Spleen (tissue), 11 donors: Measurements from ENCODE around the gene FGF2. TPM values are rescaled to one million over a fixed set of nuclear protein-coding genes. Genes with fewer than 3 reads are reported as not detected.

Experiments used
- DNase-seq: peaks from one replicate; pipeline ENCODE4 v3.0.0-alpha.2; 2020
- H3K27ac ChIP-seq, 8 donors: fragments of 200-600 bp; sonication (generic) in 7 of 8; 1 replicate in 4 of 8; 2 replicates in 4 of 8; pipeline versions ENCODE4 v1.5.0 to v1.8.0; 2016 to 2021; ENCODE audit warnings: inconsistent platforms in 4 of 8, mild to moderate bottlenecking in 4 of 8, moderate library complexity in 1 of 8
- H3K27me3 ChIP-seq, 7 donors: fragments of 200-600 bp; sonication (generic) in 6 of 7; replicated peaks in 1 of 7; 1 replicate in 4 of 7; 2 replicates in 3 of 7; pipeline versions ENCODE4 v1.5.0 to v1.8.0; 2016 to 2021; ENCODE audit warnings: inconsistent platforms in 3 of 7, mild to moderate bottlenecking in 1 of 7
- H3K36me3 ChIP-seq, 6 donors: fragments of 200-600 bp; sonication (generic) in 5 of 6; 1 replicate in 4 of 6; 2 replicates in 2 of 6; pipeline versions ENCODE4 v1.5.0 to v1.8.0; 2016 to 2021; ENCODE audit warnings: inconsistent platforms in 2 of 6
- H3K4me1 ChIP-seq, 6 donors: fragments of 200-600 bp; sonication (generic) in 5 of 6; 1 replicate in 3 of 6; 2 replicates in 3 of 6; pipeline versions ENCODE4 v1.5.0 to v1.8.0; 2016 to 2021; ENCODE audit warnings: inconsistent platforms in 3 of 6
- H3K4me3 ChIP-seq, 8 donors: fragments of 200-600 bp; sonication (generic) in 7 of 8; 1 replicate in 4 of 8; 2 replicates in 4 of 8; pipeline versions ENCODE4 v1.5.0 to v1.8.0; 2016 to 2021; ENCODE audit warnings: inconsistent platforms in 4 of 8, mild to moderate bottlenecking in 4 of 8, moderate library complexity in 2 of 8
- H3K9me3 ChIP-seq, 8 donors: fragments of 200-600 bp; sonication (generic) in 7 of 8; 1 replicate in 4 of 8; 2 replicates in 4 of 8; pipeline versions ENCODE4 v1.5.0 to v1.8.0; 2016 to 2021; ENCODE audit warnings: inconsistent platforms in 4 of 8
- CTCF ChIP-seq, 11 experiments: fragments of 200-600 bp in 7 of 11; fragments of 450-650 bp in 4 of 11; sonication (generic) in 4 of 11; IDR thresholded peaks in 8 of 11; conservative IDR thresholded peaks in 3 of 11; 1 replicate in 7 of 11; 2 replicates in 4 of 11; pipeline versions ENCODE4 v1.4.0 to v1.8.0; 2016 to 2021; ENCODE audit warnings: antibody characterized with exemption in 11 of 11, inconsistent platforms in 4 of 11, mild to moderate bottlenecking in 1 of 11
- POLR2A ChIP-seq, 3 donors: fragments of 450-650 bp; IDR thresholded peaks; one replicate each; pipeline ENCODE4 v1.5.1; 2017; ENCODE audit warnings: antibody characterized with exemption in 3 of 3, mild to moderate bottlenecking in 1 of 3
- POLR2AphosphoS5 ChIP-seq, 3 donors: sonication (generic); formaldehyde crosslinking; IDR thresholded peaks; one replicate each; pipeline ENCODE4 v1.5.1; 2017; ENCODE audit warnings: antibody characterized with exemption in 3 of 3
- WGBS, 5 donors: extraction: QIAGEN DNeasy Blood & Tissue Kit in 3 of 5; methylation state at CpG; one replicate each; pipeline versions ENCODE4 v1.1.5 to v1.1.7; 2013 to 2018; 5-methylcytosine and 5-hydroxymethylcytosine counted together
- intact Hi-C: fragments of 100-400 bp; cut with DNase I; formaldehyde crosslinking; loops from one replicate; pipeline ENCODE4 v1.15.0; 2023; ENCODE audit warnings: low total_unique reads
- polyA plus RNA-seq, 3 donors: library from polyadenylated mRNA; stranded (reverse); fragments of 200-250 nt; gene quantifications; one replicate each; pipeline ENCODE4 v1.2.1, GENCODE V29; 2013
- total RNA-seq, 7 donors: library from RNA; depleted of rRNA in 3 of 7; stranded (reverse); fragments of >200 nt in 3 of 7; fragmentation: NEBNext Ultra II Directional in 4 of 7; extraction: Animal tissue kit (Norgen Biotek cat#: 25700) in 4 of 7; gene quantifications; one replicate each; pipeline versions ENCODE4 v1.1.0 to v1.2.1, GENCODE V29; 2016 to 2021
- donor health status: healthy with polysubstance abuse.
- donor health status: DM: no; HTN: no; CAD: no; lungs with moderate emphysema.
- donor health status: DM: no; HTN: no; CAD: no.
- donor health status: Bipolar disorder and iron deficiency.
- donor health status: healthy.
- donor health status: DM: no; HTN: no; CAD: no.
- donor health status: DM: yes; HTN: yes; CAD: no.

FGF2 gene
- total and polyA plus RNA-seq, 10 donors, result 0.48 to 3.1 (median 1.5) TPM

- 94 to 100% (median 100%) methylated on average over 1 of the region's 1 CpG for WGBS, 5 donors
- no peak overlapping the region for H3K4me3 ChIP-seq
- no peaks in the 10 kb centered on the region for H3K4me1 ChIP-seq
Observed at GRCh38 chr4:122946142-122946541, 119.5 kb downstream of the FGF2 start.

More at GRCh38 chr4:122946142-122946541, 119.5 kb downstream of the FGF2 start:
- Histone ChIP-seq H3K27ac (no peak overlapping the region), H3K27me3 (no peaks in the 10 kb centered on the region), H3K36me3 (peaks cover 0 to 76% (median 37%) of the 10 kb centered on the region in 6 donors), H3K9me3 (no peaks in the 10 kb centered on the region)
- intact Hi-C loops, result no loop called here
- TF ChIP-seq POLR2A (IDR thresholded peaks at IDR 0.05), result no peak
- no peak for TF ChIP-seq CTCF (IDR thresholded peaks at IDR 0.05 in 8 of 11, conservative IDR thresholded peaks at IDR 0.05 in 3 of 11)
- TF ChIP-seq POLR2AphosphoS5 (IDR thresholded peaks at IDR 0.05), result no peak
- no peak for DNase-seq

Other genes with a start within 250 kb of the FGF2 start
- gene IL21, start 205.8 kb upstream of the FGF2 start, total RNA-seq, result under 1 TPM in 2 of 7 donors, not detected in 5; 0.20 TPM
- gene IL21, start 205.8 kb upstream of the FGF2 start, polyA plus RNA-seq, result under 1 TPM; 0.09 to 0.10 (median 0.09) TPM
- 1 to 10 TPM; 2.1 to 4.4 (median 3.0) TPM for gene BBS12, start 94.1 kb upstream of the FGF2 start, total RNA-seq
- 1 to 10 TPM in 2 of 3 donors, under 1 TPM in 1; 0.91 to 1.4 (median 1.3) TPM for gene BBS12, start 94.1 kb upstream of the FGF2 start, polyA plus RNA-seq
- gene NUDT6, start 95.8 kb downstream of the FGF2 start, total RNA-seq, result 1 to 10 TPM; 1.4 to 9.1 (median 4.7) TPM
- gene NUDT6, start 95.8 kb downstream of the FGF2 start, polyA plus RNA-seq, result 10 to 100 TPM in 2 of 3 donors, 1 to 10 TPM in 1; 5.5 to 12.5 (median 10.1) TPM